ENCODE results near the gene PRIM2.
"Not testable (repeated sequence)": the region's sequence is repeated elsewhere in the genome, so short reads cannot be mapped to it uniquely, and the experiment has no call there.

The PRIM2 gene

GRCh38 chr6:57301757-57302156 is 15.7 kb upstream of the PRIM2 start:
- TF ChIP-seq ZNF274 (IDR thresholded peaks at IDR 0.05; ENCODE audit: low read depth, low read length), result no peak

DNA sequence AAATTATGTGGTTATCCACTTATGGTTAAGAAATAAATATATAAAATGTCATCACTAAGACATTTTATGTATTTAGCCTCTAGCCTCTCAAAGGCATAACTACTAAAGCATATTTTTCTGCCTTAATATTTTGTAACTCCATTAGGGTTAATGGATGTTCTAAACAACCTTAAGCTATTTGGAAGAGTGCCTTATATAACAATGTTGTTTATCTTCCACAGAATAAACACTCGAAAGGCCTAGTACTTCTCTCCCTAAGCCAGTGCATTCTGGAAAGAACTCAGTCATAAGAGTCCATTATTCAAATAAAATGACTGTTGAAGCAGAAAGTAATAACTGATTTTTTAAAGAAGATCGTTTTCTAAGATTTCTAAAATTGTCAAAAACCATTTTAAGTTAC is 15.0 kb upstream of the PRIM2 start:
- TF ChIP-seq ZNF274 (IDR thresholded peaks at IDR 0.05; ENCODE audit: low read depth, low read length), result no peak
- H3K4me3 ChIP-seq (ENCODE audit: low read length), result no peak overlapping the region

More at GRCh38 chr6:57301757-57302156, 15.7 kb upstream of the PRIM2 start:
- no peak overlapping the region for H3K4me3 ChIP-seq (ENCODE audit: low read length)

DNA sequence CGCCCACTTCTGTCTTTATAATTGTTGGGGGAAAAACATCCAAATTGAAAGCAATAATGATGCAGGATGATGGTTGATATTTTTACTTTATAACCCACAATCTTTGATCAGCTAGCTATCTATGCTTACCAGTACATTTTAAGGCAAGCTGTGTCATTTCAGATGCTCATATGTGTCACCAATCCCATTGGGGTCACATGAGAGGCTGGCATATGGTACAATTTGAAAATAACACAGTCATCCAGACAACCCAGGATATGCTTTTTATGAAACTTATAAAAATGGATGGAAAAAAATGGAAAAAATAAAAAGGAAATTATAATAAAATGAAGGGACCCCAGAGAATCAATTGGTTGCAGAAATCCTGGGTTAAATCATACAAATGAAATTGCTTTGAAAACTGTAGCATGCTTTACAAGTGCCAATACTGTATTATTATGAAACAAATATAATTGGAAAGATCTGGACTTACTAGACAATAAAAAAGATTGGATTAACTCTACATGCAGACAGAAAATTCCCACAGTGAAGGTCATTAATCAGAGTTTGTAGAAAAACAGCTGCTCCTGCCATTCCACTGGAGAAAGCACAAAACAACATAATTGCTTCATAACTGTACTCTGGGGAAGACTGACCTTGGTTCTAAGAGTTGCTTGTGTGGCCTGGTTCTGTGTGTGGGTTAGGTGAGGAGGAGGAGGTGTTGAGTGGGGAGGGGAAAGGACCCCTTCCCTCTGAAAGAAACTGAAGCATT is 13.3 kb upstream of the PRIM2 start:
- no peak overlapping the region for H3K4me3 ChIP-seq (ENCODE audit: low read length)
- TF ChIP-seq ZNF274 (IDR thresholded peaks at IDR 0.05; ENCODE audit: low read depth, low read length), result no peak

DNA sequence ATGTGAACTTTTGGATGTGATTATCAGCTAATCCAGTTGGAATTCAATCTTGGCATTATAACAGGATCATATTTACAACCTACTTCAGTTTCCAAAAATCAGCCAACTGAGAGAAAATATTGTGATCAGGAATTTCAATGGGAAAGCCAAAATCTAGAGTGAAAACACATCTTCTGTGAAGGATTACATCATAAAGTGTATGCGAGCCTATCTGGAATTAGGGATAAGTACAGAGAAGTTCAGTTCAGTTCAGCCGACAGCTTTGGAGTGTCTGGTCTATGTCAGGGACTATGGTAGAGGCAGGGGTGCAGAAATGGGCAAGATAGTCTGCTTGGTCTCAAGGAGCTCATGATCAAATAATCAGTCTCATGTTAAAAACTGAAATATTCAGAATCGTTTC is 12.3 kb upstream of the PRIM2 start:
- no peak for TF ChIP-seq ZNF274 (IDR thresholded peaks at IDR 0.05; ENCODE audit: low read depth, low read length)
- H3K4me3 ChIP-seq (ENCODE audit: low read length), result no peak overlapping the region

- no peak overlapping the region for H3K4me3 ChIP-seq (ENCODE audit: low read length)
- no peak for TF ChIP-seq ZNF274 (IDR thresholded peaks at IDR 0.05; ENCODE audit: low read depth, low read length)
Measured at GRCh38 chr6:57305761-57306160, 11.7 kb upstream of the PRIM2 start.

GRCh38 chr6:57306273-57306672 is 11.2 kb upstream of the PRIM2 start:
- no peak for TF ChIP-seq ZNF274 (IDR thresholded peaks at IDR 0.05; ENCODE audit: low read depth, low read length)
- H3K4me3 ChIP-seq (ENCODE audit: low read length), result no peak overlapping the region

DNA sequence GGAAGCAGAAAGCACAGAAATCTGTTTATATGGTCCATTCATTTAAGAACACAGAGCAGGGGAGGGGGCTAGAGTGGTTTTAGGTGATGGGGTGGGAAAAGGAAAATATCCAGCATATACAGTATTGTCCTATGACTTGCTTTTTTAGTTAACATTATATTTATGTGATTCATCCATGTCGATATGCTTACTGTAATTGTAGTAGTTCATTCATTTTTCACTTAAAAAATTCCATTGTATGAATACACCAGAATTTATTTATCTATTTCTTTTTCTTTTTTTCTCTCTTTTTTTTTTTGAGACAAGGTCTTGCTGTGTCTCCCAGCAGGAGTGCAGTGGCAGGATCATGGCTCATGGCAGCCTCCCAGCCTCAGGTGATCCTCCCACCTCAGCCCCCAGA is 9.6 kb upstream of the PRIM2 start:
- H3K4me3 ChIP-seq (ENCODE audit: low read length), result no peak overlapping the region
- no peak for TF ChIP-seq ZNF274 (IDR thresholded peaks at IDR 0.05; ENCODE audit: low read depth, low read length)

- not testable (repeated sequence) for H3K4me3 ChIP-seq (ENCODE audit: low read length)
Measured at GRCh38 chr6:57308755-57309154, 8.7 kb upstream of the PRIM2 start.

- H3K4me3 ChIP-seq (ENCODE audit: low read length), result not testable (repeated sequence)
Measured at GRCh38 chr6:57310095-57310816, 7.2 kb upstream of the PRIM2 start.

DNA sequence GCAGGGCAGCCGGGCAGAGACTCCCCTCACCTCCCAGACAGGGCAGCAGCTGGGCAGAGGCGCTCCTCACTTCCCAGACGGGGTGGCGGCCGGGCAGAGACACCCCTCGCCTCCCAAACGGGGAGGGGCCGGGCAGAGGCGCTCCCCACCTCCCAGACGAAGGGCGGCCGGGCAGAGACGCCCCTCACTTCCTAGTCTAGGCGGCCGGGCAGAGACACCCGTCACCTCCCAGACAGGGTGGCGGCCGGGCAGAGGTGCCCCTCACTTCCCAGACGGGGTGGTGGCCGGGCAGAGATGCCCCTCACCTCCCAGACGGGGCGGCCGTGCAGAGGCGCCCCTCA is 6.6 kb upstream of the PRIM2 start:
- TF ChIP-seq ZNF274 (IDR thresholded peaks at IDR 0.05; ENCODE audit: low read depth, low read length), result no peak
- no peak overlapping the region for H3K4me3 ChIP-seq (ENCODE audit: low read length)

DNA sequence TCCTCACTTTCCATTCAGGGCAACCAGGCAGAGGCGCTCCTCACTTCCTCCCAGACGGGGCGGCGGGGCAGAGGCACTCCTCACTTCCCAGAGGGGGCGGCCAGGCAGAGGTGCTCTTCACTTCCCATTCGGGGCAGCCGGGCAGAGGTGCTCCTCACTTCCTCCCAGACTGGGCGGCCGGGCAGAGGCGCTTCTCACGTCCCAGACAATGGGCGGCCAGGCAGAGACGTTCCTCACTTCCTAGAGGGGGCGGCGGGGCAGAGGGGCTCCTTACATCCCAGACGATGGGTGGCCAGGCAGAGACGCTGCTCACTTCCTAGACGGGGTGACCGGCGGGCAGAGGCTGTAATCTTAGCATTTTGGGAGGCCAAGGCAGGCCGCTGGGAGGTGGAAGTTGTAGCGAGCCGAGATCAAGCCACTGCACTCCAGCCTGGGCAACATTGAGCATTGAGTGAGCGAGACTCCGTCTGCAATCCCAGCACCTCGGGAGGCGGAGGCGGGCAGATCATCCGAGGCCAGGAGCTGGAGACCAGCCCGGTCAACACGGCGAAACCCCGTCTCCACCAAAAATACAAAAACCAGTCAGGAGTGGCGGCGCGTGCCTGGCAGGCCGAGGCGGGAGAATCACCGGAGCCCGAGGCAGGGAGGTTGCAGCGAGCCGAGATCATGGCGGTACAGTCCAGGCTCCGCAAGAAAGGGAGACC is 6.0 kb upstream of the PRIM2 start:
- H3K4me3 ChIP-seq (ENCODE audit: low read length), result not testable (repeated sequence)

GRCh38 chr6:57312004-57312345 is 5.5 kb upstream of the PRIM2 start:
- TF ChIP-seq ZNF274 (IDR thresholded peaks at IDR 0.05; ENCODE audit: low read depth, low read length), result no peak
- no peak overlapping the region for H3K4me3 ChIP-seq (ENCODE audit: low read length)

- TF ChIP-seq ZNF274 (IDR thresholded peaks at IDR 0.05; ENCODE audit: low read depth, low read length), result no peak
- H3K4me3 ChIP-seq (ENCODE audit: low read length), result no peak overlapping the region
Measured at GRCh38 chr6:57313009-57313408, 4.4 kb upstream of the PRIM2 start.

DNA sequence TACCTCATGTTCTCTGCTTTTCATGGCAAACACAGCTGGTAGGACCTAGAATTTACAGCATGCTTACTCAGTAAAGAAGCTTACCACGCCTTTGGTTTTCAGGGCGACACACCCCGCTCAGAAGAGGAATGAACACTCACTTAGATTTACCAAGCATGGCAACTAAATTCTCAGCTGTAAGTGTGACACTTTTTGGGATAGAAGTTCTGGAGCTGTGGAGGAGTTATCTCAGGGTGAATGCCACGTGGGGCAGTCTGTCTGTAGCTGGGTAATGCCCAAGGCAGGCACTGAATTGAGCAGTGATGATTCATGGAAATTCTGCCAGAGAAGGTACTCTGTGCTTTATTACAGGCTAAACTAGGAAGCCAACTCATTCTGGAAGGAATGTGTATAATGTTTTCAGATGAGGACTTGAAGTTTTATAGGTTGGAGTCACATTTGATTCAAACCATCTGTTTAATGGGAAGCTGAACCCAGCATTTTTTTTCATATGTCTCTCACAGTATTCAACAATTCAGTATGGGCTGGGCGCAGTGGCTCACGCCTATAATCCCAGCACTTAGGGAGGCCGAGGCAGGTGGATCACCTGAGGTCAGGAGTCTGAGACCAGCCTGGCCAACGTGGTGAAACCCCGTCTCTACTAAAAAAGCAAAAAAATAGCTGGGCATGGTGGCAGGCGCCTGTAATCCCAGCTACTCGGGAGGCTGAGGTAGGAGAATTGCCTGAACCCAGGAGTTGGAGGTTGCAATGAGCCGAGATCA is 3.5 kb upstream of the PRIM2 start:
- H3K4me3 ChIP-seq (ENCODE audit: low read length), result no peak overlapping the region
- TF ChIP-seq ZNF274 (IDR thresholded peaks at IDR 0.05; ENCODE audit: low read depth, low read length), result no peak

GRCh38 chr6:57315111-57315510 is 2.3 kb upstream of the PRIM2 start:
- TF ChIP-seq ZNF274 (IDR thresholded peaks at IDR 0.05; ENCODE audit: low read depth, low read length), result no peak
- no peak overlapping the region for H3K4me3 ChIP-seq (ENCODE audit: low read length)
